ENCODE results near the gene HSPB6.

- TF ChIP-seq CTCF (IDR thresholded peaks at IDR 0.05) (peak; percentile 59 to 98 (median 92)), POLR2A (IDR thresholded peaks at IDR 0.05) (peak in 1 of 2 donors; percentile 4)
These were observed 39.8 kb downstream of the HSPB6 start for GRCh38 chr19:35716801-35717664.

Measured in adrenal gland (tissue), 5 donors.